H1 (cell line): ENCODE measurements around the gene AGPAT3. TPM values are rescaled to one million over a fixed set of nuclear protein-coding genes. Genes with fewer than 3 reads are reported as not detected.

Experiments used
- CTCF ChIA-PET: fragments of 300-600 bp; sonication (Branson Sonifier 250); formaldehyde crosslinking; loops from one replicate; lab custom pipeline; 2021; ENCODE audit not compliant: partially characterized antibody; lab: Charles Lee
- POLR2A ChIA-PET: fragments of 300-600 bp; sonication (Branson Sonifier 250); formaldehyde crosslinking; loops from one replicate; lab custom pipeline; 2021; ENCODE audit warnings: inconsistent platforms; ENCODE audit not compliant: partially characterized antibody; lab: Charles Lee
- DNase-seq, 2 experiments: peaks; one replicate each; pipeline versions ENCODE4 v3.0.0 to v3.0.0-alpha.2; 2010 to 2022; ENCODE audit warnings: low spot score in 2 of 2, low read depth in 1 of 2, mixed read lengths in 1 of 2
- FAIRE-seq: peaks from 2 replicates; lab custom pipeline; 2011; peaks lifted over from hg19 to GRCh38; lab: Jason Lieb, UNC
- H2AFZ ChIP-seq: 2 replicates; pipeline ENCODE4 v1.8.1; 2012; ENCODE audit warnings: low read length, inconsistent platforms
- H2AK5ac ChIP-seq: 2 replicates; pipeline ENCODE4 v1.6.1; 2013; ENCODE audit warnings: low read depth, low read length
- H2BK120ac ChIP-seq: replicated peaks from 2 replicates; pipeline ENCODE3; 2013; ENCODE audit warnings: low read depth, low read length, inconsistent platforms
- H2BK12ac ChIP-seq: 2 replicates; pipeline ENCODE4 v1.6.1; 2013; ENCODE audit warnings: low read depth, low read length
- H2BK15ac ChIP-seq: 2 replicates; pipeline ENCODE4 v1.6.1; 2013; ENCODE audit warnings: low read length
- H2BK20ac ChIP-seq: 2 replicates; pipeline ENCODE4 v1.6.1; 2013; ENCODE audit warnings: low read length
- H2BK5ac ChIP-seq: 2 replicates; pipeline ENCODE4 v1.6.1; 2013; ENCODE audit warnings: low read depth, low read length
- H3K14ac ChIP-seq: 2 replicates; pipeline ENCODE4 v1.6.1; 2013; ENCODE audit warnings: inconsistent platforms; ENCODE audit not compliant: insufficient read length
- H3K18ac ChIP-seq: 2 replicates; pipeline ENCODE4 v1.6.1; 2013; ENCODE audit warnings: low read length; ENCODE audit errors: extremely low read depth
- H3K23ac ChIP-seq: 2 replicates; pipeline ENCODE4 v1.6.1; 2013; ENCODE audit warnings: inconsistent platforms; ENCODE audit not compliant: insufficient read length
- H3K23me2 ChIP-seq: 2 replicates; pipeline ENCODE4 v1.6.1; 2013; ENCODE audit warnings: low read depth, low read length
- H3K27ac ChIP-seq: 2 replicates; pipeline ENCODE4 v1.6.1; 2011; ENCODE audit warnings: low read depth, low read length, inconsistent platforms
- H3K27me3 ChIP-seq, 4 experiments: replicated peaks in 1 of 4; 1 replicate in 1 of 4; 2 replicates in 3 of 4; pipeline versions ENCODE4 v1.6.1 to v1.8.1; 2011 to 2013; ENCODE audit warnings: low read length in 3 of 4, mild to moderate bottlenecking in 3 of 4, inconsistent platforms in 2 of 4, mixed read lengths in 2 of 4, moderate library complexity in 1 of 4; ENCODE audit not compliant: control insufficient read depth in 3 of 4, insufficient read depth in 3 of 4; ENCODE audit errors: extremely low read depth in 1 of 4
- H3K36me3 ChIP-seq, 4 experiments: 2 replicates each; pipeline versions ENCODE4 v1.6.1 to v1.8.1; 2011 to 2013; ENCODE audit warnings: mild to moderate bottlenecking in 4 of 4, low read length in 3 of 4, moderate library complexity in 2 of 4, control low read depth in 1 of 4, inconsistent platforms in 1 of 4; ENCODE audit not compliant: insufficient read depth in 4 of 4, control insufficient read depth in 2 of 4
- H3K4ac ChIP-seq: replicated peaks from 2 replicates; pipeline ENCODE3; 2013; ENCODE audit warnings: low read length, low read depth, mixed read lengths, inconsistent platforms; ENCODE audit not compliant: insufficient read length
- H3K4me1 ChIP-seq, 4 experiments: replicated peaks in 1 of 4; 1 replicate in 1 of 4; 2 replicates in 3 of 4; pipeline versions ENCODE4 v1.6.1 to v1.8.1; 2011 to 2013; ENCODE audit warnings: low read length in 3 of 4, inconsistent platforms in 2 of 4, mixed read lengths in 1 of 4; ENCODE audit not compliant: insufficient read depth in 4 of 4, control insufficient read depth in 3 of 4
- H3K4me2 ChIP-seq, 2 experiments: 2 replicates each; pipeline versions ENCODE4 v1.6.1 to v1.8.1; 2011 to 2013; ENCODE audit warnings: low read depth in 2 of 2, low read length in 2 of 2, control low read depth in 1 of 2, inconsistent platforms in 1 of 2, mild to moderate bottlenecking in 1 of 2; ENCODE audit not compliant: insufficient read depth in 1 of 2
- H3K4me3 ChIP-seq, 4 experiments: fragments of 200-600, 300-600 bp in 1 of 4; sonication (generic), shearing (Covaris generic), sonication (Bioruptor Twin) in 1 of 4; 2 replicates each; pipeline versions ENCODE4 v1.5.1 to v1.8.1; 2011 to 2016; ENCODE audit warnings: low read length in 4 of 4, low read depth in 3 of 4, control low read depth in 2 of 4, inconsistent platforms in 2 of 4, mild to moderate bottlenecking in 2 of 4, mixed read lengths in 1 of 4, moderate library complexity in 1 of 4; ENCODE audit not compliant: insufficient read depth in 2 of 4; ENCODE audit errors: extremely low read depth in 1 of 4
- H3K56ac ChIP-seq: replicated peaks from 2 replicates; pipeline ENCODE3; 2013; ENCODE audit warnings: low read depth, mild to moderate bottlenecking, mixed read lengths, low read length, inconsistent platforms; ENCODE audit not compliant: insufficient read length
- H3K79me1 ChIP-seq: 2 replicates; pipeline ENCODE4 v1.6.1; 2013; ENCODE audit warnings: low read depth, low read length, control low read depth
- H3K79me2 ChIP-seq, 2 experiments: 2 replicates each; pipeline versions ENCODE4 v1.6.1 to v1.8.1; 2012 to 2013; ENCODE audit warnings: low read length in 2 of 2, mild to moderate bottlenecking in 2 of 2, inconsistent platforms in 1 of 2; ENCODE audit not compliant: insufficient read depth in 2 of 2, control insufficient read depth in 1 of 2
- H3K9ac ChIP-seq, 4 experiments: replicated peaks in 1 of 4; 1 replicate in 1 of 4; 2 replicates in 3 of 4; pipeline versions ENCODE4 v1.6.1 to v1.8.1; 2011 to 2013; ENCODE audit warnings: low read depth in 3 of 4, low read length in 3 of 4, control low read depth in 2 of 4, mild to moderate bottlenecking in 2 of 4, moderate library complexity in 2 of 4, inconsistent platforms in 1 of 4; ENCODE audit errors: extremely low read depth in 1 of 4
- H3K9me3 ChIP-seq, 2 experiments: 2 replicates each; pipeline versions ENCODE4 v1.6.1 to v1.8.1; 2012 to 2013; ENCODE audit warnings: mild to moderate bottlenecking in 2 of 2, moderate library complexity in 2 of 2, control low read depth in 1 of 2, inconsistent platforms in 1 of 2, low read depth in 1 of 2, low read length in 1 of 2, mixed read lengths in 1 of 2; ENCODE audit not compliant: insufficient read depth in 2 of 2
- H4K20me1 ChIP-seq, 2 experiments: replicated peaks in 1 of 2; 2 replicates each; pipeline versions ENCODE3 to v1.8.1; 2011 to 2013; ENCODE audit warnings: inconsistent platforms in 2 of 2, low read length in 2 of 2, mild to moderate bottlenecking in 1 of 2; ENCODE audit not compliant: insufficient read depth in 2 of 2, control insufficient read depth in 1 of 2
- H4K5ac ChIP-seq: 2 replicates; pipeline ENCODE4 v1.6.1; 2013; ENCODE audit warnings: low read length, low read depth, mixed read lengths, inconsistent platforms; ENCODE audit not compliant: insufficient read length
- H4K8ac ChIP-seq: 2 replicates; pipeline ENCODE4 v1.8.0; 2013; ENCODE audit warnings: mild to moderate bottlenecking, moderate library complexity, low read length, inconsistent platforms; ENCODE audit not compliant: insufficient read depth; ENCODE audit errors: extremely low read depth
- H4K91ac ChIP-seq: replicated peaks from 2 replicates; pipeline ENCODE3; 2013; ENCODE audit warnings: low read length, mixed read lengths, inconsistent platforms; ENCODE audit not compliant: insufficient read length
- BCL11A ChIP-seq, 2 experiments: IDR thresholded peaks; one replicate each; pipeline ENCODE4 v1.6.1; 2011; ENCODE audit warnings: low read depth in 2 of 2, low read length in 2 of 2, mild to moderate bottlenecking in 2 of 2
- CBX5 ChIP-seq: fragments of 300-800, 300-1000 bp; sonication (generic); IDR thresholded peaks from 2 replicates; pipeline ENCODE4 v1.7.1; 2016; ENCODE audit warnings: antibody characterized with exemption, low read length, low read depth
- CBX8 ChIP-seq: fragments of 300-800, 300-1000 bp; sonication (generic); IDR thresholded peaks from 2 replicates; pipeline ENCODE4 v1.7.1; 2016; ENCODE audit warnings: low read depth, low read length, borderline replicate concordance
- CHD1 ChIP-seq: IDR thresholded peaks from 2 replicates; pipeline ENCODE4 v1.6.1; 2012; ENCODE audit warnings: low read depth, low read length, improper control_type of control experiment
- CTCF ChIP-seq, 3 experiments: IDR thresholded peaks; 1 replicate in 2 of 3; 2 replicates in 1 of 3; pipeline versions ENCODE4 v1.5.1 to v1.6.1; 2011; ENCODE audit warnings: low read length in 3 of 3, mild to moderate bottlenecking in 3 of 3, inconsistent platforms in 2 of 3, low read depth in 1 of 3, moderate library complexity in 1 of 3; ENCODE audit not compliant: insufficient read depth in 1 of 3; ENCODE audit errors: control extremely low read depth in 1 of 3
- NANOG ChIP-seq: IDR thresholded peaks from 2 replicates; pipeline ENCODE4 v1.6.1; 2011; ENCODE audit warnings: low read length, low read depth, mild to moderate bottlenecking, inconsistent platforms; ENCODE audit not compliant: insufficient read depth, poor library complexity, severe bottlenecking
- POLR2A ChIP-seq, 2 experiments: IDR thresholded peaks; 1 replicate in 1 of 2; 2 replicates in 1 of 2; pipeline ENCODE4 v1.6.1; 2011; ENCODE audit warnings: low read depth in 2 of 2, low read length in 2 of 2, mild to moderate bottlenecking in 2 of 2; ENCODE audit errors: control extremely low read depth in 1 of 2
- SP2 ChIP-seq: IDR thresholded peaks from 2 replicates; pipeline ENCODE4 v1.6.1; 2012; ENCODE audit warnings: mild to moderate bottlenecking, low read length, inconsistent platforms
- TBP ChIP-seq: IDR thresholded peaks from 2 replicates; pipeline ENCODE4 v1.6.1; 2011; ENCODE audit warnings: low read depth, low read length, improper control_type of control experiment
- WGBS, 2 experiments: shearing (Covaris generic) in 1 of 2; methylation state at CpG; one replicate each; pipeline versions ENCODE4 v1.1.6 to v1.1.7; 2013 to 2015; ENCODE audit warnings: low lambda C conversion rate in 2 of 2, mixed read lengths in 2 of 2, inconsistent platforms in 1 of 2, low coverage in 1 of 2, missing lambda C conversion rate in 1 of 2; ENCODE audit not compliant: insufficient replicate concordance in 2 of 2, insufficient coverage in 1 of 2, insufficient read length in 1 of 2; ENCODE audit errors: extremely low coverage in 1 of 2, missing lambda C conversion rate in 1 of 2; 5-methylcytosine and 5-hydroxymethylcytosine counted together
- polyA plus RNA-seq, 7 experiments: library from polyadenylated mRNA; depleted of rRNA in 3 of 7; stranded (reverse) in 5 of 7; unstranded in 2 of 7; fragments of >200 nt in 5 of 7; fragments of 200-250 nt in 2 of 7; gene quantifications; 1 replicate in 5 of 7; 2 replicates in 1 of 7; 4 replicates in 1 of 7; pipeline versions ENCODE4 v1.2.1 to v1.2.3, GENCODE V29; 2011 to 2013; ENCODE audit warnings: missing spikeins in 2 of 7, mixed read lengths in 2 of 7
- total RNA-seq: library from RNA; stranded (reverse); fragmentation: NEBNext Ultra II Directional; extraction: Animal tissue kit (Norgen Biotek cat#: 25700); gene quantifications from 2 replicates; pipeline ENCODE4 v1.2.1, GENCODE V29; 2021

Gene AGPAT3
- total and polyA plus RNA-seq, 2 of the 8 experiments (the other 6 are each of a cell fraction or from before 2014, with no cell fraction given), result 5.8 to 7.3 TPM

GRCh38 chr21:43935711-43936110, 70.7 kb downstream of the AGPAT3 start:
- Histone ChIP-seq H2BK12ac (no peak overlapping the region), H3K23ac (no peak overlapping the region), H3K23me2 (no peaks in the 10 kb centered on the region; the same call in 1 of the 2 replicates), H3K9me3 (no peaks in the 10 kb centered on the region), H3K9ac (no peak overlapping the region), H3K14ac (no peak overlapping the region), H3K56ac (no peak overlapping the region), H2BK5ac (no peak overlapping the region; the same call in 1 of the 2 replicates), H4K8ac (no peak overlapping the region), H2BK20ac (no peak overlapping the region), H3K4me3 (no peak overlapping the region), H3K4me2 (no peak overlapping the region), H2BK120ac (no peak overlapping the region), H3K18ac (no peak overlapping the region), H3K4me1 (peaks cover 0 to 5% (median 0%) of the 10 kb centered on the region in 4 experiments; a peak in 3 of 7 replicates), H3K36me3 (no peaks in the 10 kb centered on the region), H3K27me3 (no peaks in the 10 kb centered on the region; a peak in 1 of 7 replicates), H3K79me1 (no peaks in the 10 kb centered on the region; the same call in 1 of the 2 replicates), H2AK5ac (no peak overlapping the region), H3K27ac (no peak overlapping the region), H4K91ac (no peak overlapping the region), H3K79me2 (no peaks in the 10 kb centered on the region), H4K5ac (no peak overlapping the region), H4K20me1 (peaks cover 0 to 1% of the 10 kb centered on the region in 2 experiments), H3K4ac (no peak overlapping the region), H2BK15ac (no peak overlapping the region), H2AFZ (no peak overlapping the region)
- FAIRE-seq (no peak), DNase-seq (no peak)
- 83% methylated on average over 14 of the region's 15 CpGs; no CpG with 5 or more reads in 1 of the 2 experiments for WGBS, 2 experiments
- POLR2A ChIA-PET, result interaction anchor here (0.6 kb wide), 1 partner anchor 129 kb away, joined by 3 read pairs; no protein-coding TSS in a partner anchor
- CTCF ChIA-PET, result interaction anchor here (0.7 to 10.4 kb wide), 12 partner anchors 9 to 146 kb away, joined by 3 to 188 read pairs (median 5); partner anchors contain the start of gene RRP1
- TF ChIP-seq BCL11A (IDR thresholded peaks at IDR 0.05; ENCODE audit: low read depth in 2 of 2, low read length in 2 of 2), result no peak
- no peak for TF ChIP-seq TBP
- no peak for TF ChIP-seq CHD1
- no peak for TF ChIP-seq CBX5
- TF ChIP-seq CTCF (IDR thresholded peaks at IDR 0.05; ENCODE audit: control extremely low read depth in 1 of 3, insufficient read depth in 1 of 3, low read depth in 1 of 3, low read length in 3 of 3), result no peak
- TF ChIP-seq SP2, result no peak
- no peak for TF ChIP-seq POLR2A (IDR thresholded peaks at IDR 0.05; ENCODE audit: control extremely low read depth in 1 of 2, low read depth in 2 of 2, low read length in 2 of 2)
- no peak for TF ChIP-seq NANOG
- TF ChIP-seq CBX8, result no peak
